Panc1 (cell line): ENCODE measurements around the gene IRF2BP1. TPM values are rescaled to one million over a fixed set of nuclear protein-coding genes. Genes with fewer than 3 reads are reported as not detected.

ENCODE experiments used
- ATAC-seq: fragments of 200-7000 bp; cut with Tn5 transposase; 2 replicates; pipeline ENCODE4 v1.9.1; 2020; ENCODE audit warnings: mild to moderate bottlenecking, moderate library complexity
- BruUV-seq: library from RNA; stranded (reverse); fragments of 400-500 nt; replicated peaks from 2 replicates; lab custom pipeline; 2021; lab: Mats Ljungman, UMichigan
- CTCF ChIA-PET: fragments of 300-600 bp; sonication (Branson Sonifier 250); formaldehyde crosslinking; loops from one replicate; lab custom pipeline; 2022; ENCODE audit warnings: antibody characterized with exemption; lab: Charles Lee
- POLR2A ChIA-PET: fragments of 300-600 bp; sonication (Branson Sonifier 250); formaldehyde crosslinking; loops from one replicate; lab custom pipeline; 2022; ENCODE audit warnings: antibody characterized with exemption; lab: Charles Lee
- DNase-seq: peaks from one replicate; pipeline ENCODE4 v3.0.0-alpha.2; 2010; ENCODE audit warnings: low read depth, low spot score
- H3K27ac ChIP-seq: 2 replicates; pipeline ENCODE4 v1.5.1; 2011; ENCODE audit warnings: mild to moderate bottlenecking, low read length, inconsistent platforms
- H3K27me3 ChIP-seq: fragments of 200-500 bp; sonication (Bioruptor generic); 2 replicates; pipeline ENCODE4 v1.6.0; 2014; ENCODE audit warnings: low read length, inconsistent platforms; ENCODE audit not compliant: control insufficient read depth, insufficient read depth
- H3K36me3 ChIP-seq: fragments of 200-500 bp; sonication (Bioruptor generic); 2 replicates; pipeline ENCODE4 v1.5.1; 2014; ENCODE audit warnings: inconsistent platforms, mild to moderate bottlenecking, low read length, moderate library complexity; ENCODE audit not compliant: control insufficient read depth, insufficient read depth
- H3K4me1 ChIP-seq: 2 replicates; pipeline ENCODE4 v1.5.1; 2011; ENCODE audit warnings: inconsistent platforms, mild to moderate bottlenecking, low read length, moderate library complexity; ENCODE audit not compliant: control insufficient read depth, insufficient read depth
- H3K4me3 ChIP-seq, 2 experiments: 2 replicates each; pipeline ENCODE4 v1.5.1; 2011 to 2012; ENCODE audit warnings: low read depth in 2 of 2, low read length in 2 of 2, mild to moderate bottlenecking in 2 of 2, inconsistent platforms in 1 of 2, moderate library complexity in 1 of 2
- H3K9me3 ChIP-seq: fragments of 200-500 bp; sonication (Bioruptor generic); 2 replicates; pipeline ENCODE4 v1.5.1; 2014; ENCODE audit warnings: low read depth, mild to moderate bottlenecking, inconsistent platforms, low read length, moderate library complexity; ENCODE audit not compliant: control insufficient read depth, insufficient read depth
- POLR2AphosphoS5 ChIP-seq: IDR thresholded peaks from 2 replicates; pipeline ENCODE4 v1.6.1; 2012; ENCODE audit warnings: mild to moderate bottlenecking, low read depth, low read length, moderate library complexity
- SIN3A ChIP-seq: IDR thresholded peaks from 2 replicates; pipeline ENCODE4 v1.6.1; 2012; ENCODE audit warnings: low read depth, mild to moderate bottlenecking, low read length, moderate library complexity, borderline replicate concordance; ENCODE audit not compliant: insufficient read depth
- TCF7L2 ChIP-seq: IDR thresholded peaks from 2 replicates; pipeline ENCODE4 v1.6.1; 2011; ENCODE audit warnings: mild to moderate bottlenecking, low read depth, low read length, inconsistent platforms
- in situ Hi-C: cut with HindIII; loops from 2 replicates; pipeline ENCODE4 v1.10.0; 2016; ENCODE audit warnings: low sequenced_read_pairs, low pct_unique_long_range_greater_than_20kb
- intact Hi-C: fragments of 100-400 bp; cut with micrococcal nuclease; formaldehyde crosslinking; loops from one replicate; pipeline ENCODE4 v1.10.0; 2022; ENCODE audit not compliant: unreplicated experiment
- total RNA-seq: library from RNA; stranded (reverse); gene quantifications from one replicate; pipeline ENCODE4 v1.2.1, GENCODE V29; 2021; ENCODE audit not compliant: unreplicated experiment
- TF ChIP-seq, protein P1 (sequence below), 2 experiments: IDR thresholded peaks; 2 replicates each; pipeline ENCODE4 v1.6.1; 2011 to 2012; ENCODE audit warnings: low read depth in 2 of 2, control low read depth in 1 of 2, low read length in 1 of 2, mild to moderate bottlenecking in 1 of 2, moderate library complexity in 1 of 2; ENCODE audit not compliant: insufficient read depth in 1 of 2
- TF ChIP-seq, protein P2 (sequence below): fragments of 450-650 bp; IDR thresholded peaks from 2 replicates; pipeline ENCODE4 v1.5.1; 2017; ENCODE audit warnings: mild to moderate bottlenecking

The IRF2BP1 gene
- total RNA-seq, 1 experiment from 2014 or later, result 21.9 TPM

DNA sequence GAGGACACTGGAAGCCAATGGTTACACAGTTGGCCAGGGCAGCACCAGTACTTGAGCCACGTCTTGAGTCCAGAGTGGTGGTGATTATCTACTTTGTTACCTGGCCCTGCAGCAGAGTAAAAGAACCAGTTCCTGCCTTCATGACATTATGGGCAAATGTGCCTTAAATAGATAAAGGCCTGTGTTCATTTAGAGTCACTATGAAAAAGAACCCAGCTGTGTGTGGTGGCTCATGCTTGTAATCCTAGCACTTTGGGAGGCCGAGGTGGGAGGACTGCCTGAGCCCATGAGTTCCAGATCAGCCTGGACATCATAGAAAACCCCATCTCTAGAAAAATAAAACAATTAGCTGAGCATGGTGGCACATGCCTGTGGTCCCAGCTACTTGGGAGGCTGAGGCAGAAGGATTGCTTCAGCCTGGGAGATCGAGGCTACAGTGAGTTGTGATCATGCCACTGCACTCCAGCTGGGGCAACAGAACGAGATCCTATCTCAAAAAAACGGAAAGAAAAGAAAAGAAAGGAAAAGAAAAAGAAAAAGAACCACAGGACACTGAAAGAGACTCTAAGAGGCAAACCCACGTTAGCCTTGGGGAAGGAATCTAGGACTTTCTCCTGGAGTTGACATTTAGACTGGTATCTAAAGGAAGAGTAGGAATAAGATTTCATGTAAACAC lies 3.4 kb upstream of the IRF2BP1 start:
- H3K27me3 ChIP-seq, result no peaks in the 10 kb centered on the region
- in situ Hi-C loops, result no loop called here
- POLR2A ChIA-PET, result no interaction called here
- TF ChIP-seq, protein P1, sequence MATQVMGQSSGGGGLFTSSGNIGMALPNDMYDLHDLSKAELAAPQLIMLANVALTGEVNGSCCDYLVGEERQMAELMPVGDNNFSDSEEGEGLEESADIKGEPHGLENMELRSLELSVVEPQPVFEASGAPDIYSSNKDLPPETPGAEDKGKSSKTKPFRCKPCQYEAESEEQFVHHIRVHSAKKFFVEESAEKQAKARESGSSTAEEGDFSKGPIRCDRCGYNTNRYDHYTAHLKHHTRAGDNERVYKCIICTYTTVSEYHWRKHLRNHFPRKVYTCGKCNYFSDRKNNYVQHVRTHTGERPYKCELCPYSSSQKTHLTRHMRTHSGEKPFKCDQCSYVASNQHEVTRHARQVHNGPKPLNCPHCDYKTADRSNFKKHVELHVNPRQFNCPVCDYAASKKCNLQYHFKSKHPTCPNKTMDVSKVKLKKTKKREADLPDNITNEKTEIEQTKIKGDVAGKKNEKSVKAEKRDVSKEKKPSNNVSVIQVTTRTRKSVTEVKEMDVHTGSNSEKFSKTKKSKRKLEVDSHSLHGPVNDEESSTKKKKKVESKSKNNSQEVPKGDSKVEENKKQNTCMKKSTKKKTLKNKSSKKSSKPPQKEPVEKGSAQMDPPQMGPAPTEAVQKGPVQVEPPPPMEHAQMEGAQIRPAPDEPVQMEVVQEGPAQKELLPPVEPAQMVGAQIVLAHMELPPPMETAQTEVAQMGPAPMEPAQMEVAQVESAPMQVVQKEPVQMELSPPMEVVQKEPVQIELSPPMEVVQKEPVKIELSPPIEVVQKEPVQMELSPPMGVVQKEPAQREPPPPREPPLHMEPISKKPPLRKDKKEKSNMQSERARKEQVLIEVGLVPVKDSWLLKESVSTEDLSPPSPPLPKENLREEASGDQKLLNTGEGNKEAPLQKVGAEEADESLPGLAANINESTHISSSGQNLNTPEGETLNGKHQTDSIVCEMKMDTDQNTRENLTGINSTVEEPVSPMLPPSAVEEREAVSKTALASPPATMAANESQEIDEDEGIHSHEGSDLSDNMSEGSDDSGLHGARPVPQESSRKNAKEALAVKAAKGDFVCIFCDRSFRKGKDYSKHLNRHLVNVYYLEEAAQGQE (IDR thresholded peaks at IDR 0.05; ENCODE audit: insufficient read depth in 1 of 2, low read depth in 2 of 2, low read length in 1 of 2), result no peak
- TF ChIP-seq, protein P2, sequence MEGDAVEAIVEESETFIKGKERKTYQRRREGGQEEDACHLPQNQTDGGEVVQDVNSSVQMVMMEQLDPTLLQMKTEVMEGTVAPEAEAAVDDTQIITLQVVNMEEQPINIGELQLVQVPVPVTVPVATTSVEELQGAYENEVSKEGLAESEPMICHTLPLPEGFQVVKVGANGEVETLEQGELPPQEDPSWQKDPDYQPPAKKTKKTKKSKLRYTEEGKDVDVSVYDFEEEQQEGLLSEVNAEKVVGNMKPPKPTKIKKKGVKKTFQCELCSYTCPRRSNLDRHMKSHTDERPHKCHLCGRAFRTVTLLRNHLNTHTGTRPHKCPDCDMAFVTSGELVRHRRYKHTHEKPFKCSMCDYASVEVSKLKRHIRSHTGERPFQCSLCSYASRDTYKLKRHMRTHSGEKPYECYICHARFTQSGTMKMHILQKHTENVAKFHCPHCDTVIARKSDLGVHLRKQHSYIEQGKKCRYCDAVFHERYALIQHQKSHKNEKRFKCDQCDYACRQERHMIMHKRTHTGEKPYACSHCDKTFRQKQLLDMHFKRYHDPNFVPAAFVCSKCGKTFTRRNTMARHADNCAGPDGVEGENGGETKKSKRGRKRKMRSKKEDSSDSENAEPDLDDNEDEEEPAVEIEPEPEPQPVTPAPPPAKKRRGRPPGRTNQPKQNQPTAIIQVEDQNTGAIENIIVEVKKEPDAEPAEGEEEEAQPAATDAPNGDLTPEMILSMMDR, result no peak
- TF ChIP-seq TCF7L2 (no peak), SIN3A (no peak), POLR2AphosphoS5 (no peak)
- DNase-seq (no peak), ATAC-seq (no peak)
- intact Hi-C loops, result no loop called here
- H3K36me3 ChIP-seq, result no peaks in the 10 kb centered on the region
- H3K27ac ChIP-seq, result no peak overlapping the region
- no peaks in the 10 kb centered on the region for H3K9me3 ChIP-seq
- CTCF ChIA-PET, result no interaction called here
- peaks cover 5% of the 10 kb centered on the region for H3K4me1 ChIP-seq
- no peak overlapping the region for H3K4me3 ChIP-seq
- BruUV-seq, result no TSS peak

DNA sequence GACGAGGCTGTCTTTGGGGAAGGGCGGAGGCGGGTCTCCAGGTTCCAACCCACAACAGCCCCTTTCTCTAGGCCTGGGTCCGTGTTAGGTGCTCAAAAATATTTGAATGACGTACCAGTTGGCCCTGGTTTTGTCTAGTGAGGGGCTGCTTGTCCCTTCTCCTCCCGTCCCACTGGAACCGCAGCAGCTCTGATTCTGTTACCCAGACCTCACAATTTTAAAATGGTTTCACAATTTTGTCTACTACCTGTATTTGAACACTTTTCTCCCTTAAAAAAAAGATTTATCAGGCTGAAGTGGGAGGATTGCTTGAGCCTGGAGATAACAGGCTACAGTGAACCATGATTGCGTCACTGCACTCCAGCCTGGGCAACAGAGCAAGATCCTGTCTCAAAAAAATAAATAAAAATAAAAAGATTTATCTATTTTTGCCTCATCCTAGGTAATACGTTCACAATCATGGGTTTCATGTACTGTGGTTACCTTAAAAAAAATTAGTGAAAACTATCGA lies 1.3 kb upstream of the IRF2BP1 start:
- POLR2A ChIA-PET, result no interaction called here
- CTCF ChIA-PET, result no interaction called here
- TF ChIP-seq TCF7L2, result no peak
- TF ChIP-seq POLR2AphosphoS5, result no peak
- TF ChIP-seq, protein P1 (IDR thresholded peaks at IDR 0.05; ENCODE audit: insufficient read depth in 1 of 2, low read depth in 2 of 2, low read length in 1 of 2), result no peak
- TF ChIP-seq SIN3A, result no peak
- TF ChIP-seq, protein P2, result no peak
- H3K27me3 ChIP-seq, result no peaks in the 10 kb centered on the region
- no peaks in the 10 kb centered on the region for H3K36me3 ChIP-seq
- no peak for ATAC-seq
- BruUV-seq, result no TSS peak
- in situ Hi-C loops, result no loop called here
- H3K4me3 ChIP-seq, result peak overlapping the region; percentile 51 to 69
- intact Hi-C loops, result no loop called here
- H3K4me1 ChIP-seq, result peaks cover 9% of the 10 kb centered on the region
- H3K27ac ChIP-seq, result peak overlapping the region; percentile 93
- no peaks in the 10 kb centered on the region for H3K9me3 ChIP-seq
- DNase-seq, result no peak
